ENCODE results near the gene PTPDC1. TPM values are rescaled to one million over a fixed set of nuclear protein-coding genes. Genes with fewer than 3 reads are reported as not detected.
"Not testable (repeated sequence)": the region's sequence is repeated elsewhere in the genome, so short reads cannot be mapped to it uniquely, and the experiment has no call there.

The PTPDC1 gene
- total and polyA plus RNA-seq, 8 donors = 2.8 to 45.0 (median 8.5) TPM

- Histone ChIP-seq H3K4me3 (no peak overlapping the region), H3K36me3 (peaks cover 0 to 7% (median 0%) of the 10 kb centered on the region in 4 donors), H3K4me1 (peaks cover 14 to 37% (median 25%) of the 10 kb centered on the region in 4 donors), H3K27me3 (no peaks in the 10 kb centered on the region), H3K9me3 (no peaks in the 10 kb centered on the region), H3K27ac (peak overlapping the region in 1 of 5 donors; percentile 3)
- TF ChIP-seq POLR2A (IDR thresholded peaks at IDR 0.05) = no peak
- TF ChIP-seq POLR2AphosphoS5 (IDR thresholded peaks at IDR 0.05) = no peak
- TF ChIP-seq EP300 (IDR thresholded peaks at IDR 0.05) = no peak
- TF ChIP-seq CTCF (IDR thresholded peaks at IDR 0.05) = no peak
- DNase-seq = peak in 1 of 2 donors; percentile 58
- WGBS, 5 donors = 39 to 49% (median 42%) methylated on average over 3 of the region's 3 CpGs
- intact Hi-C loops (cut with DNase I; ENCODE audit: low total_unique reads) = no loop called here
Measured at GRCh38 chr9:94086486-94087345, 2.5 kb downstream of the PTPDC1 start.

DNA sequence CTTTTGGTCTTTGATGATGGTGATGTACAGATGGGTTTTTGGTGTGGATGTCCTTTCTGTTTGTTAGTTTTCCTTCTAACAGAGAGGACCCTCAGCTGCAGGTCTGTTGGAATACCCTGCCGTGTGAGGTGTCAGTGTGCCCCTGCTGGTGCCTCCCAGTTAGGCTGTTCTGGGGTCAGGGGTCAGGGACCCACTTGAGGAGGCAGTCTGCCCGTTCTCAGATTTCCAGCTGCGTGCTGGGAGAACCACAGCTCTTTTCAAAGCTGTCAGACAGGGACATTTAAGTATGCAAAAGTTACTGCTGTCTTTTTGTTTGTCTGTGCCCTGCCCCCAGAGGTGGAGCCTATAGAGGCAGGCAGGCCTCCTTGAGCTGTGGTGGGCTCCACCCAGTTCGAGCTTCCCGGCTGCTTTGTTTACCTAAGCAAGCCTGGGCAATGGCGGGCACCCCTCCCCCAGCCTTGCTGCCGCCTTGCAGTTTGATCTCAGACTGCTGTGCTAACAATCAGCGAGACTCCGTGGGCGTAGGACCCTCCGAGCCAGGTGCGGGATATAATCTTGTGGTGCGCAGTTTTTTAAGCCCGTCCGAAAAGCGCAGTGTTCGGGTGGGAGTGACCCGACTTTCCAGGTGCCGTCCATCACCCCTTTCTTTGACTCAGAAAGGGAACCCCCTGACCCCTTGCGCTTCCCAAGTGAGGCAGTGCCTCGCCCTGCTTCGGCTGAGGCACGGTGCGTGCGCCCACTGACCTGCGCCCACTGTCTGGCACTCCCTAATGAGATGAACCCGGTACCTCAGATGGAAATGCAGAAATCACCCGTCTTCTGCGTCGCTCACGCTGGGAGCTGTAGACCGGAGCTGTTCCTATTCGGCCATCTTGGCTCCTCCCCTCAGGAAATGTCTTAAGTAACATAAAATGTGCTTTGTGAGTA, 10.2 kb downstream of the PTPDC1 start:
- H3K4me1 ChIP-seq; H3K27me3 ChIP-seq; DNase-seq; intact Hi-C loops (cut with DNase I; ENCODE audit: low total_unique reads); H3K9me3 ChIP-seq: not testable (repeated sequence)
- peaks cover 3 to 32% (median 25%) of the 10 kb centered on the region in 4 donors for H3K36me3 ChIP-seq
- H3K27ac ChIP-seq = peak overlapping the region in 1 of 5 donors; percentile 27
- peak overlapping the region in 1 of 4 donors; percentile 28 for H3K4me3 ChIP-seq
- 65 to 80% (median 79%) methylated on average over 19 to 29 of the region's 33 CpGs for whole genome bisulfite sequencing, 5 donors

DNA sequence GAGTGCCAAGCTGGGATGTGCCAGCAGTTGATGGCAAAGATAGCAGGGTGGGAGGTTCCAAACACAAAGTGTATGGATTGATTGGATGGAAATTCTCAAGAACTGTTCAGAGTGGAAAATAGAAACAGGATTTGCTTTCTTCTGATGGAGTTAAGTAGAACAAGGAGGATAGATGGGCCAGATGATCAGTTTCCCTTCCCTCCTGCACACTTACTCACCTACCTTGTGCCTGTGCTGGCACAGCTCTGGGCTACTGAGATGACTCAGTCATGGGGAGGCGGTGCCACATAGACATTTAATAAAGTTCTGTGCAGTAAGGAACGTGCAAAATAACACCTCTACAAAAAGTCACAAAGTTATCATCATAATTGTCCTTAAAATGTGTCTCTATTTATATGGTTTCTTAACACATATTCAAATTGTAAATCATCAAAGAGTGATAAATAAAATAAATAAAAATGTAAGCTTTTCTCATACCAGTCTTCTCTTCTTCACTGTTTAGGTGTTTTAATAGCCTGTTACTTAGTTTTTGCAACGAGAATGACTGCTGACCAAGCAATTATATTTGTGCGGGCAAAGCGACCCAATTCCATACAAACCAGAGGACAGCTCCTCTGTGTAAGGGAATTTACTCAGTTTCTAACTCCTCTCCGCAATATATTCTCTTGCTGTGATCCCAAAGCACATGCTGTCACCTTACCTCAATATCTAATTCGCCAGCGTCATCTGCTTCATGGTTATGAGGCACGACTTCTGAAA, 12.7 kb downstream of the PTPDC1 start:
- Histone ChIP-seq H3K4me3 (no peak overlapping the region), H3K27me3 (no peaks in the 10 kb centered on the region), H3K4me1 (no peaks in the 10 kb centered on the region), H3K9me3 (no peaks in the 10 kb centered on the region), H3K27ac (no peak overlapping the region), H3K36me3 (peaks cover 3 to 39% (median 25%) of the 10 kb centered on the region in 4 donors)
- WGBS, 5 donors = 91 to 94% (median 93%) methylated on average over 9 of the region's 9 CpGs
- intact Hi-C loops (cut with DNase I; ENCODE audit: low total_unique reads) = no loop called here
- TF ChIP-seq POLR2A (IDR thresholded peaks at IDR 0.05) (no peak), CTCF (IDR thresholded peaks at IDR 0.05) (no peak), EP300 (IDR thresholded peaks at IDR 0.05) (no peak), POLR2AphosphoS5 (IDR thresholded peaks at IDR 0.05) (no peak)
- DNase-seq = no peak

GRCh38 chr9:94097788-94098414, 13.6 kb downstream of the PTPDC1 start:
- no peaks in the 10 kb centered on the region for H3K9me3 ChIP-seq
- intact Hi-C loops (cut with DNase I; ENCODE audit: low total_unique reads) = no loop called here
- peak in 1 of 2 donors; percentile 23 for DNase-seq
- WGBS, 5 donors = 73 to 92% (median 86%) methylated on average over 6 of the region's 6 CpGs
- no peak overlapping the region for H3K27ac ChIP-seq
- H3K4me3 ChIP-seq = no peak overlapping the region
- no peaks in the 10 kb centered on the region for H3K4me1 ChIP-seq
- no peak for TF ChIP-seq POLR2A (IDR thresholded peaks at IDR 0.05)
- H3K27me3 ChIP-seq = no peaks in the 10 kb centered on the region
- peaks cover 3 to 44% (median 25%) of the 10 kb centered on the region in 4 donors for H3K36me3 ChIP-seq
